ENCODE results near the gene CNGB1.
"Not testable (repeated sequence)": the region's sequence is repeated elsewhere in the genome, so short reads cannot be mapped to it uniquely, and the experiment has no call there.

GRCh38 chr16:57941901-57942300, 29.0 kb downstream of the CNGB1 start:
- TF ChIP-seq CTCF (IDR thresholded peaks at IDR 0.05); USF1 (IDR thresholded peaks at IDR 0.05; ENCODE audit: borderline replicate concordance, low read depth); TCF12 (IDR thresholded peaks at IDR 0.05); POLR2AphosphoS5 (IDR thresholded peaks at IDR 0.05; ENCODE audit: low read depth, low read length); RFX5 (IDR thresholded peaks at IDR 0.05; ENCODE audit: low read length); YY1 (IDR thresholded peaks at IDR 0.05; ENCODE audit: low read depth); GABPA (IDR thresholded peaks at IDR 0.05; ENCODE audit: low read depth); TAF1 (IDR thresholded peaks at IDR 0.05; ENCODE audit: borderline replicate concordance, low read depth, low read length); MAX (IDR thresholded peaks at IDR 0.05; ENCODE audit: low read depth); RAD21 (IDR thresholded peaks at IDR 0.05; ENCODE audit: low read length); EZH2phosphoT487 (IDR thresholded peaks at IDR 0.05; ENCODE audit: borderline replicate concordance, low read depth); REST (IDR thresholded peaks at IDR 0.05; ENCODE audit: low read depth, low read length); NFIC (IDR thresholded peaks at IDR 0.05; ENCODE audit: borderline replicate concordance); FOXM1 (IDR thresholded peaks at IDR 0.05; ENCODE audit: low read depth): not testable (repeated sequence)

Measured in SK-N-SH (cell line).